CD14-positive monocyte (primary cell): ENCODE results near the gene INHA. TPM values are rescaled to one million over a fixed set of nuclear protein-coding genes. Genes with fewer than 3 reads are reported as not detected.

Experiments
- DNase-seq, 3 donors: peaks; one replicate each; pipeline ENCODE4 v3.0.0-alpha.2; 2011 to 2022
- H2AFZ ChIP-seq: 2 replicates; pipeline ENCODE4 v1.6.0; 2012; ENCODE audit warnings: mild to moderate bottlenecking, low read depth, low read length, inconsistent platforms; ENCODE audit not compliant: insufficient read depth, poor library complexity, severe bottlenecking
- H3K27ac ChIP-seq, 2 donors: 1 replicate in 1 of 2; 2 replicates in 1 of 2; pipeline ENCODE4 v1.5.1; 2012 to 2013; ENCODE audit warnings: low read length in 2 of 2, control low read depth in 1 of 2, inconsistent platforms in 1 of 2, low read depth in 1 of 2, mild to moderate bottlenecking in 1 of 2
- H3K27me3 ChIP-seq, 2 donors: one replicate each; pipeline versions ENCODE4 v1.6.0 to v1.6.1; 2011 to 2013; ENCODE audit warnings: low read length in 2 of 2; ENCODE audit not compliant: control insufficient read depth in 2 of 2, insufficient read depth in 2 of 2
- H3K36me3 ChIP-seq, 2 donors: replicated peaks in 1 of 2; 1 replicate in 1 of 2; 2 replicates in 1 of 2; pipeline versions ENCODE4 v1.5.1 to v1.6.1; 2012 to 2013; ENCODE audit warnings: low read length in 2 of 2, control low read depth in 1 of 2, inconsistent platforms in 1 of 2, mild to moderate bottlenecking in 1 of 2; ENCODE audit not compliant: insufficient read depth in 2 of 2, control insufficient read depth in 1 of 2
- H3K4me1 ChIP-seq, 2 donors: 1 replicate in 1 of 2; 2 replicates in 1 of 2; pipeline versions ENCODE4 v1.5.1 to v1.6.1; 2012 to 2013; ENCODE audit warnings: low read length in 2 of 2, control low read depth in 1 of 2, inconsistent platforms in 1 of 2, mild to moderate bottlenecking in 1 of 2, moderate library complexity in 1 of 2; ENCODE audit not compliant: insufficient read depth in 2 of 2, control insufficient read depth in 1 of 2
- H3K4me2 ChIP-seq: replicated peaks from 2 replicates; pipeline ENCODE3; 2012; ENCODE audit warnings: low read length, moderate library complexity, mild to moderate bottlenecking; ENCODE audit not compliant: poor library complexity, severe bottlenecking; ENCODE audit errors: extremely low read depth
- H3K4me3 ChIP-seq, 3 experiments: fragments of 200-600 bp in 1 of 3; sonication (generic) in 1 of 3; replicated peaks in 1 of 3; 1 replicate in 2 of 3; 2 replicates in 1 of 3; pipeline ENCODE4 v1.5.1; 2011 to 2013; ENCODE audit warnings: low read length in 3 of 3, mild to moderate bottlenecking in 3 of 3, control low read depth in 2 of 3, low read depth in 2 of 3, inconsistent platforms in 1 of 3, moderate library complexity in 1 of 3
- H3K79me2 ChIP-seq: 2 replicates; pipeline ENCODE4 v1.6.0; 2012; ENCODE audit warnings: mild to moderate bottlenecking, control low read depth, inconsistent platforms, low read length, moderate library complexity; ENCODE audit not compliant: insufficient read depth
- H3K9ac ChIP-seq: 2 replicates; pipeline ENCODE4 v1.6.0; 2017; ENCODE audit warnings: low read length, mild to moderate bottlenecking; ENCODE audit not compliant: insufficient read depth, poor library complexity, severe bottlenecking
- H3K9me3 ChIP-seq, 2 donors: replicated peaks in 1 of 2; 1 replicate in 1 of 2; 2 replicates in 1 of 2; pipeline versions ENCODE4 v1.5.1 to v1.6.1; 2012 to 2013; ENCODE audit warnings: low read length in 2 of 2, control low read depth in 1 of 2; ENCODE audit not compliant: control insufficient read depth in 1 of 2, insufficient read depth in 1 of 2
- H4K20me1 ChIP-seq: 2 replicates; pipeline ENCODE4 v1.6.0; 2012; ENCODE audit warnings: mild to moderate bottlenecking, low read length, control low read depth, moderate library complexity; ENCODE audit not compliant: insufficient read depth
- H3K27ac Mint-ChIP-seq, 7 donors: one replicate each; pipeline ENCODE4 v1.8.0; 2020; ENCODE audit warnings: mild to moderate bottlenecking in 7 of 7, mixed read lengths in 7 of 7, moderate library complexity in 6 of 7, inconsistent platforms in 2 of 7
- H3K27me3 Mint-ChIP-seq, 3 donors: one replicate each; pipeline ENCODE4 v1.8.0; 2021 to 2022; ENCODE audit warnings: low read depth in 3 of 3, mild to moderate bottlenecking in 3 of 3, mixed read lengths in 3 of 3, moderate library complexity in 3 of 3, inconsistent platforms in 1 of 3
- H3K36me3 Mint-ChIP-seq, 2 donors: one replicate each; pipeline ENCODE4 v1.8.0; 2020; ENCODE audit warnings: mixed read lengths in 2 of 2, inconsistent platforms in 1 of 2, mild to moderate bottlenecking in 1 of 2
- H3K4me1 Mint-ChIP-seq: one replicate; pipeline ENCODE4 v1.8.0; 2020; ENCODE audit warnings: mild to moderate bottlenecking, mixed read lengths
- H3K4me3 Mint-ChIP-seq, 2 donors: one replicate each; pipeline ENCODE4 v1.8.0; 2020; ENCODE audit warnings: mild to moderate bottlenecking in 2 of 2, mixed read lengths in 2 of 2, moderate library complexity in 1 of 2
- H3K9me3 Mint-ChIP-seq, 7 donors: one replicate each; pipeline ENCODE4 v1.8.0; 2020 to 2022; ENCODE audit warnings: mixed read lengths in 7 of 7, mild to moderate bottlenecking in 6 of 7, moderate library complexity in 6 of 7, inconsistent platforms in 2 of 7
- CTCF ChIP-seq: fragments of 200-600 bp; IDR thresholded peaks from one replicate; pipeline ENCODE4 v1.8.0; 2022; ENCODE audit warnings: antibody characterized with exemption, mild to moderate bottlenecking
- WGBS: methylation state at CpG from one replicate; pipeline ENCODE4 v1.1.5; 2013; ENCODE audit warnings: missing lambda C conversion rate; ENCODE audit not compliant: insufficient coverage; 5-methylcytosine and 5-hydroxymethylcytosine counted together
- intact Hi-C, 2 donors: fragments of 100-400 bp; cut with micrococcal nuclease; formaldehyde crosslinking; loops; one replicate each; pipeline versions ENCODE4 v1.15.0 to v1.15.1; 2023
- polyA plus RNA-seq, 3 donors: library from polyadenylated mRNA; depleted of rRNA in 1 of 3; unstranded in 2 of 3; stranded (reverse) in 1 of 3; fragments of 300-500 nt in 2 of 3; fragments of >200 nt in 1 of 3; fragmentation: Illumina TruSeq in 2 of 3; gene quantifications; 1 replicate in 2 of 3; 2 replicates in 1 of 3; pipeline ENCODE4 v1.2.3, GENCODE V29; 2012 to 2021

INHA gene
- polyA plus RNA-seq, 3 donors: not detected

- H3K27me3 ChIP-seq: peaks cover 0 to 13% of the 10 kb centered on the region in 2 donors
- H3K4me1 Mint-ChIP-seq: peaks cover 4% of the 10 kb centered on the region
- no peaks in the 10 kb centered on the region for H3K9me3 ChIP-seq
- H3K4me3 ChIP-seq: no peak overlapping the region
- H3K9me3 Mint-ChIP-seq: no peaks in the 10 kb centered on the region
- no peak overlapping the region for H2AFZ ChIP-seq
- no peak overlapping the region for H3K27ac Mint-ChIP-seq
- 83% methylated on average over 2 of the region's 6 CpGs for WGBS
- intact Hi-C loops: no loop called here
- no peaks in the 10 kb centered on the region for H3K79me2 ChIP-seq
- no peak for DNase-seq
- TF ChIP-seq CTCF: no peak
- no peak overlapping the region for H3K4me3 Mint-ChIP-seq
- H4K20me1 ChIP-seq: no peaks in the 10 kb centered on the region
- H3K9ac ChIP-seq: no peak overlapping the region
- H3K4me1 ChIP-seq: no peaks in the 10 kb centered on the region
- peaks cover 15% of the 10 kb centered on the region in 2 donors for H3K36me3 Mint-ChIP-seq
- H3K36me3 ChIP-seq: peaks cover 10 to 17% of the 10 kb centered on the region in 2 donors
- peaks cover 12 to 18% (median 14%) of the 10 kb centered on the region in 3 donors for H3K27me3 Mint-ChIP-seq
- no peak overlapping the region for H3K4me2 ChIP-seq
- H3K27ac ChIP-seq: no peak overlapping the region
Observed at GRCh38 chr2:219620546-219620945, 48.4 kb downstream of the INHA start.

- H3K4me1 Mint-ChIP-seq: peaks cover 4% of the 10 kb centered on the region
- H3K4me3 Mint-ChIP-seq: no peak overlapping the region
- Histone ChIP-seq H2AFZ (no peak overlapping the region), H3K4me3 (no peak overlapping the region), H3K36me3 (peaks cover 0 to 3% of the 10 kb centered on the region in 2 donors), H3K9ac (no peak overlapping the region), H3K4me2 (no peak overlapping the region), H4K20me1 (no peaks in the 10 kb centered on the region), H3K9me3 (peaks cover 2% of the 10 kb centered on the region in 2 donors), H3K27ac (no peak overlapping the region), H3K4me1 (no peaks in the 10 kb centered on the region), H3K79me2 (no peaks in the 10 kb centered on the region), H3K27me3 (peaks cover 8 to 25% of the 10 kb centered on the region in 2 donors)
- H3K27ac Mint-ChIP-seq: peak overlapping the region in 1 of 7 donors; percentile 74
- H3K27me3 Mint-ChIP-seq: peaks cover 21 to 30% (median 25%) of the 10 kb centered on the region in 3 donors
- no peak for TF ChIP-seq CTCF
- intact Hi-C loops: no loop called here
- no CpG with 5 or more reads among the region's 4 CpGs for WGBS
- H3K36me3 Mint-ChIP-seq: peaks cover under 1 to 3% of the 10 kb centered on the region in 2 donors
- no peak for DNase-seq
- H3K9me3 Mint-ChIP-seq: peaks cover 0 to 2% (median under 1%) of the 10 kb centered on the region in 7 donors
Observed at GRCh38 chr2:219621935-219622334, 49.8 kb downstream of the INHA start.
